GM12878 (cell line): Measurements from ENCODE around the gene IL20RA. TPM values are rescaled to one million over a fixed set of nuclear protein-coding genes. Genes with fewer than 3 reads are reported as not detected.

Experiments used
- ATAC-seq: fragments of 200-7000 bp; cut with Tn5 transposase; 3 replicates; pipeline ENCODE4 v1.9.1; 2020; ENCODE audit warnings: mild to moderate bottlenecking, moderate library complexity
- BruUV-seq: library from RNA; stranded (reverse); fragments of 400-500 nt; replicated peaks from 2 replicates; lab custom pipeline; 2021; lab: Mats Ljungman, UMichigan
- CTCF ChIA-PET: fragments of 300-600 bp; sonication (Branson Sonifier 250); formaldehyde crosslinking; extraction: SDS; loops from one replicate; lab custom pipeline; 2021; ENCODE audit warnings: inconsistent platforms; lab: Yijun Ruan, JAX
- POLR2A ChIA-PET: fragments of 350-600 bp; formaldehyde crosslinking; extraction: SDS; loops from one replicate; lab custom pipeline; 2021; ENCODE audit warnings: inconsistent platforms; lab: Charles Lee
- RAD21 ChIA-PET: fragments of 300-600 bp; sonication (Branson Sonifier 250); formaldehyde crosslinking; loops from one replicate; lab custom pipeline; 2023; ENCODE audit warnings: antibody characterized with exemption; ENCODE audit not compliant: unreplicated experiment; lab: Charles Lee
- SMC1A ChIA-PET: fragments of 300-600 bp; sonication (Branson Sonifier 250); formaldehyde crosslinking; loops from one replicate; lab custom pipeline; 2023; ENCODE audit not compliant: unreplicated experiment, uncharacterized antibody; lab: Charles Lee
- DNase-seq: peaks from one replicate; pipeline ENCODE4 v3.0.0-alpha.2; 2011; ENCODE audit warnings: low read depth, low spot score
- FAIRE-seq: peaks from 3 replicates; lab custom pipeline; 2011; peaks lifted over from hg19 to GRCh38; lab: Jason Lieb, UNC
- H2AFZ ChIP-seq: 2 replicates; pipeline ENCODE4 v1.6.0; 2011; ENCODE audit warnings: low read depth, low read length, control low read depth; ENCODE audit not compliant: control insufficient read depth
- H3K27ac ChIP-seq: 2 replicates; pipeline ENCODE4 v1.5.1; 2011; ENCODE audit warnings: control low read depth; ENCODE audit not compliant: control insufficient read depth, insufficient read depth
- H3K27me3 ChIP-seq, 2 experiments: replicated peaks in 1 of 2; 2 replicates each; pipeline versions ENCODE4 v1.6.0 to v1.6.1; 2011; ENCODE audit warnings: low read length in 1 of 2; ENCODE audit not compliant: control insufficient read depth in 2 of 2, insufficient read depth in 2 of 2
- H3K36me3 ChIP-seq, 2 experiments: 2 replicates each; pipeline ENCODE4 v1.5.1; 2011; ENCODE audit warnings: low read length in 1 of 2; ENCODE audit not compliant: control insufficient read depth in 2 of 2, insufficient read depth in 2 of 2
- H3K4me1 ChIP-seq: 2 replicates; pipeline ENCODE4 v1.6.1; 2011; ENCODE audit warnings: mild to moderate bottlenecking, low read length, moderate library complexity, mixed read lengths; ENCODE audit not compliant: control insufficient read depth, insufficient read depth
- H3K4me2 ChIP-seq: 2 replicates; pipeline ENCODE4 v1.6.0; 2011; ENCODE audit warnings: control low read depth; ENCODE audit not compliant: control insufficient read depth, insufficient read depth
- H3K4me3 ChIP-seq: fragments of 200-600 bp; sonication (generic); 2 replicates; pipeline ENCODE4 v1.5.1; 2016
- H3K79me2 ChIP-seq: 2 replicates; pipeline ENCODE4 v1.6.0; 2011; ENCODE audit warnings: low read length; ENCODE audit not compliant: control insufficient read depth, insufficient read depth
- H3K9ac ChIP-seq: 2 replicates; pipeline ENCODE4 v1.8.0; 2011; ENCODE audit warnings: low read length, control low read depth, mixed read lengths; ENCODE audit not compliant: control insufficient read depth, insufficient read depth
- H3K9me3 ChIP-seq: replicated peaks from 3 replicates; pipeline ENCODE4 v1.5.1; 2011; ENCODE audit warnings: mild to moderate bottlenecking, low read length; ENCODE audit not compliant: control insufficient read depth, insufficient read depth
- H4K20me1 ChIP-seq: 2 replicates; pipeline ENCODE4 v1.6.0; 2011; ENCODE audit not compliant: control insufficient read depth, insufficient read depth
- FOXM1 ChIP-seq: IDR thresholded peaks from 2 replicates; pipeline ENCODE4 v1.6.1; 2012; ENCODE audit warnings: low read depth, mild to moderate bottlenecking, inconsistent platforms, low read length, moderate library complexity
- JUNB ChIP-seq: IDR thresholded peaks from 2 replicates; pipeline ENCODE4 v1.6.1; 2016; ENCODE audit warnings: antibody characterized with exemption, mild to moderate bottlenecking
- KLF5 ChIP-seq: fragments of 450-650 bp; IDR thresholded peaks from 2 replicates; pipeline ENCODE4 v1.6.1; 2014; ENCODE audit warnings: mild to moderate bottlenecking; ENCODE audit not compliant: partially characterized antibody
- MXI1 ChIP-seq: fragments of 150-350 bp; IDR thresholded peaks from 2 replicates; pipeline ENCODE4 v1.6.1; 2011; ENCODE audit warnings: low read depth, mild to moderate bottlenecking, inconsistent platforms, low read length, improper control_type of control experiment
- NFIC ChIP-seq: IDR thresholded peaks from 2 replicates; pipeline ENCODE4 v1.6.1; 2012; ENCODE audit warnings: low read depth, mild to moderate bottlenecking, inconsistent platforms, low read length, moderate library complexity
- RAD51 ChIP-seq: fragments of 450-650 bp; IDR thresholded peaks from 2 replicates; pipeline ENCODE4 v1.6.1; 2016; ENCODE audit warnings: moderate library complexity, mild to moderate bottlenecking, inconsistent platforms
- RUNX3 ChIP-seq: IDR thresholded peaks from 2 replicates; pipeline ENCODE4 v1.6.1; 2012; ENCODE audit warnings: low read length, inconsistent platforms
- TCF12 ChIP-seq: IDR thresholded peaks from 2 replicates; pipeline ENCODE4 v1.6.1; 2011; ENCODE audit warnings: low read depth, mild to moderate bottlenecking, low read length
- TCF7 ChIP-seq: IDR thresholded peaks from 2 replicates; pipeline ENCODE4 v1.6.1; 2014; ENCODE audit warnings: antibody characterized with exemption, borderline replicate concordance
- ZBED1 ChIP-seq: IDR thresholded peaks from 2 replicates; pipeline ENCODE4 v1.6.1; 2016; ENCODE audit warnings: borderline replicate concordance
- WGBS: methylation state at CpG from one replicate; pipeline ENCODE4 v1.1.6; 2016; ENCODE audit warnings: low lambda C conversion rate; ENCODE audit not compliant: insufficient replicate concordance, insufficient coverage; ENCODE audit errors: missing lambda C conversion rate; 5-methylcytosine and 5-hydroxymethylcytosine counted together
- in situ Hi-C: fragments of 300-500 bp; cut with MboI; formaldehyde crosslinking; loops from 9 replicates; pipeline ENCODE4 v1.14.3; 2018; ENCODE audit warnings: mixed read lengths
- intact Hi-C: fragments of 100-400 bp; cut with micrococcal nuclease; formaldehyde crosslinking; loops from one replicate; pipeline ENCODE4 v1.14.2; 2022; ENCODE audit not compliant: unreplicated experiment
- polyA plus RNA-seq, 11 experiments: library from polyadenylated mRNA; depleted of rRNA in 4 of 11; unstranded in 6 of 11; stranded (reverse) in 5 of 11; fragments of >200 nt; fragmentation: Nextera tagmentation in 4 of 11; fragmentation: Illumina TruSeq in 1 of 11; extraction: Ambion mirVana in 4 of 11; extraction: Trizol in 1 of 11; gene quantifications; 1 replicate in 1 of 11; 2 replicates in 10 of 11; pipeline versions ENCODE4 v1.2.1 to v1.2.3, GENCODE V29; 2011 to 2016; ENCODE audit warnings: inconsistent platforms in 2 of 11, missing spikeins in 2 of 11, low read depth in 1 of 11
- total RNA-seq, 4 experiments: library from RNA; depleted of rRNA in 3 of 4; stranded (reverse); fragments of >200 nt in 3 of 4; fragmentation: Illumina TruSeq in 1 of 4; extraction: Trizol in 1 of 4; gene quantifications; 2 replicates each; pipeline versions ENCODE4 v1.2.1 to v1.2.3, GENCODE V29; 2013 to 2021
- TF ChIP-seq, protein P1 (sequence below): IDR thresholded peaks from 2 replicates; pipeline ENCODE4 v1.6.1; 2011; ENCODE audit warnings: borderline replicate concordance, low read depth, mild to moderate bottlenecking, moderate library complexity, low read length; ENCODE audit not compliant: insufficient read depth, poor library complexity, severe bottlenecking
- TF ChIP-seq, protein P2 (sequence below): fragments of 150-350 bp; IDR thresholded peaks from 2 replicates; pipeline ENCODE4 v1.6.1; 2014; ENCODE audit warnings: mild to moderate bottlenecking, low read depth, low read length
- TF ChIP-seq, protein P3 (sequence below): IDR thresholded peaks from 2 replicates; pipeline ENCODE4 v1.6.1; 2011; ENCODE audit warnings: mild to moderate bottlenecking, low read depth, low read length, moderate library complexity; ENCODE audit not compliant: insufficient replicate concordance

Gene IL20RA
- total and polyA plus RNA-seq, 10 of the 15 experiments (the other 5 are each of a cell fraction or from before 2014, with no cell fraction given): 0.02 to 0.16 (median 0.09) TPM; not detected in 3

DNA sequence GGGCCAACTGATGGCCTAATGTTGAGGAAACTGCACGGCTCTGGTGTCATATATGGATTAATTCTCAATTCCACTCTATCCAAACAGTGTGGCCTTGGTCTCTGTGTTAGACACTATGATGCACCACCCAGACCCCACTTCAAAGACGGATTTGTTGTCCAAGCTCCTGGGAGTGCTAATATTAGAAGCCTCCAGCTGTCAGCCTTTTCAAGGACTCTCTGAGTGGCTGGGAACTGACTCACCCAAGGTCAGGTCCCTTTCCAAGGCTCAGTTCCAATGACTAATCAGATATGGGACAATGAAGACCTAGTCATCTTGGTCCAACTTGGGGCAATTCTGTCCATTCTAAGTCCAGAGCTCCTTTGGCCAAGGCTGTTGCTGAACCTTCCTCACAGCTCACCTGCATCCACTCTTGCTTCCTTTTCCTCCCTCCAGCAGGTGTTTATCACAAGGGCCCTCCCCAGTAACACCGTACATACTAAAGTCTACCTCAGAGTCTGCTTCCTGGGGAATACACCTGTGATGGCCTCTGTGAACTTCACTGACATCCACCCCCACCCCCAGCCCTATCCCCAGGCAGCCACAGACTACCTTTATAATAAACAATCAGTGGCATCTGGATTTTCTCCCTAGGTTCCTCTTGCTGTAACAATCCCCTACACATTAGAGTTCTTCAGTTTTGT is 7.2 kb upstream of the IL20RA start:
- Histone ChIP-seq H2AFZ (no peak overlapping the region), H3K27ac (no peak overlapping the region), H3K36me3 (no peaks in the 10 kb centered on the region), H3K27me3 (peaks cover 2 to 5% of the 10 kb centered on the region in 2 experiments; a peak in 2 of 4 replicates), H3K4me1 (no peaks in the 10 kb centered on the region), H3K4me3 (no peak overlapping the region), H3K9me3 (no peaks in the 10 kb centered on the region), H4K20me1 (no peaks in the 10 kb centered on the region), H3K9ac (no peak overlapping the region), H3K79me2 (no peaks in the 10 kb centered on the region), H3K4me2 (no peak overlapping the region)
- WGBS: 28% methylated on average over 3 of the region's 3 CpGs
- ChIA-PET SMC1A (interaction anchor here (0.5 to 2.3 kb wide), 2 partner anchors 9 to 1621 kb away, joined by 3 to 7 read pairs; no protein-coding TSS in a partner anchor), CTCF (no interaction called here), RAD21 (no interaction called here), POLR2A (no interaction called here)
- ATAC-seq: no peak
- FAIRE-seq: no peak
- in situ Hi-C loops: no loop called here
- TF ChIP-seq FOXM1: no peak
- intact Hi-C loops: no loop called here
- DNase-seq: no peak
- no TSS peak for BruUV-seq

GRCh38 chr6:137049095-137049494 is 4.3 kb upstream of the IL20RA start:
- ATAC-seq (no peak), DNase-seq (no peak), FAIRE-seq (no peak)
- Histone ChIP-seq H3K27ac (no peak overlapping the region), H3K36me3 (no peaks in the 10 kb centered on the region), H3K9me3 (no peaks in the 10 kb centered on the region), H4K20me1 (no peaks in the 10 kb centered on the region), H3K27me3 (peaks cover 4 to 9% of the 10 kb centered on the region in 2 experiments; a peak in 3 of 4 replicates), H3K4me2 (no peak overlapping the region), H3K79me2 (no peaks in the 10 kb centered on the region), H2AFZ (no peak overlapping the region), H3K4me1 (no peaks in the 10 kb centered on the region), H3K4me3 (no peak overlapping the region), H3K9ac (no peak overlapping the region)
- BruUV-seq: no TSS peak
- RAD21 ChIA-PET: no interaction called here
- SMC1A ChIA-PET: no interaction called here
- POLR2A ChIA-PET: no interaction called here
- CTCF ChIA-PET: interaction anchor here (0.8 to 1.4 kb wide), 2 partner anchors 21 to 60 kb away, joined by 3 read pairs; no protein-coding TSS in a partner anchor
- intact Hi-C loops: no loop called here
- in situ Hi-C loops: no loop called here
- 3% methylated on average over 2 of the region's 2 CpGs for WGBS
- TF ChIP-seq JUNB (no peak), NFIC (no peak), TCF7 (no peak), RUNX3 (no peak), FOXM1 (no peak), RAD51 (no peak), MXI1 (no peak), ZBED1 (no peak), KLF5 (no peak), TCF12 (no peak)
- TF ChIP-seq, protein P1, sequence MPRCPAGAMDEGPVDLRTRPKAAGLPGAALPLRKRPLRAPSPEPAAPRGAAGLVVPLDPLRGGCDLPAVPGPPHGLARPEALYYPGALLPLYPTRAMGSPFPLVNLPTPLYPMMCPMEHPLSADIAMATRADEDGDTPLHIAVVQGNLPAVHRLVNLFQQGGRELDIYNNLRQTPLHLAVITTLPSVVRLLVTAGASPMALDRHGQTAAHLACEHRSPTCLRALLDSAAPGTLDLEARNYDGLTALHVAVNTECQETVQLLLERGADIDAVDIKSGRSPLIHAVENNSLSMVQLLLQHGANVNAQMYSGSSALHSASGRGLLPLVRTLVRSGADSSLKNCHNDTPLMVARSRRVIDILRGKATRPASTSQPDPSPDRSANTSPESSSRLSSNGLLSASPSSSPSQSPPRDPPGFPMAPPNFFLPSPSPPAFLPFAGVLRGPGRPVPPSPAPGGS: no peak
- TF ChIP-seq, protein P2, sequence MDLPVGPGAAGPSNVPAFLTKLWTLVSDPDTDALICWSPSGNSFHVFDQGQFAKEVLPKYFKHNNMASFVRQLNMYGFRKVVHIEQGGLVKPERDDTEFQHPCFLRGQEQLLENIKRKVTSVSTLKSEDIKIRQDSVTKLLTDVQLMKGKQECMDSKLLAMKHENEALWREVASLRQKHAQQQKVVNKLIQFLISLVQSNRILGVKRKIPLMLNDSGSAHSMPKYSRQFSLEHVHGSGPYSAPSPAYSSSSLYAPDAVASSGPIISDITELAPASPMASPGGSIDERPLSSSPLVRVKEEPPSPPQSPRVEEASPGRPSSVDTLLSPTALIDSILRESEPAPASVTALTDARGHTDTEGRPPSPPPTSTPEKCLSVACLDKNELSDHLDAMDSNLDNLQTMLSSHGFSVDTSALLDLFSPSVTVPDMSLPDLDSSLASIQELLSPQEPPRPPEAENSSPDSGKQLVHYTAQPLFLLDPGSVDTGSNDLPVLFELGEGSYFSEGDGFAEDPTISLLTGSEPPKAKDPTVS: no peak
- TF ChIP-seq, protein P3, sequence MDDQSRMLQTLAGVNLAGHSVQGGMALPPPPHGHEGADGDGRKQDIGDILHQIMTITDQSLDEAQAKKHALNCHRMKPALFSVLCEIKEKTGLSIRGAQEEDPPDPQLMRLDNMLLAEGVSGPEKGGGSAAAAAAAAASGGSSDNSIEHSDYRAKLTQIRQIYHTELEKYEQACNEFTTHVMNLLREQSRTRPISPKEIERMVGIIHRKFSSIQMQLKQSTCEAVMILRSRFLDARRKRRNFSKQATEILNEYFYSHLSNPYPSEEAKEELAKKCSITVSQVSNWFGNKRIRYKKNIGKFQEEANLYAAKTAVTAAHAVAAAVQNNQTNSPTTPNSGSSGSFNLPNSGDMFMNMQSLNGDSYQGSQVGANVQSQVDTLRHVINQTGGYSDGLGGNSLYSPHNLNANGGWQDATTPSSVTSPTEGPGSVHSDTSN: no peak
